GM23338 (cell line): ENCODE measurements around the gene RAPGEF4.

Experiments used
- EZH2 ChIP-seq: fragments of 200-600 bp; sonication (generic); IDR thresholded peaks from one replicate; pipeline ENCODE4 v1.8.0; 2017; ENCODE audit warnings: antibody characterized with exemption, mild to moderate bottlenecking, low read depth; ENCODE audit not compliant: unreplicated experiment
- EZH2phosphoT487 ChIP-seq: fragments of 200-600 bp; sonication (generic); IDR thresholded peaks from one replicate; pipeline ENCODE4 v1.8.1; 2018; ENCODE audit warnings: antibody characterized with exemption; ENCODE audit not compliant: unreplicated experiment
- JUNB ChIP-seq: IDR thresholded peaks from one replicate; pipeline ENCODE4 v1.6.1; 2016; ENCODE audit warnings: antibody characterized with exemption; ENCODE audit not compliant: unreplicated experiment
- NANOG ChIP-seq: IDR thresholded peaks from 2 replicates; pipeline ENCODE4 v1.6.1; 2016; ENCODE audit warnings: antibody characterized with exemption, borderline replicate concordance
- POLR2AphosphoS5 ChIP-seq: IDR thresholded peaks from 2 replicates; pipeline ENCODE4 v1.6.1; 2016; ENCODE audit warnings: antibody characterized with exemption, low read depth
- REST ChIP-seq: IDR thresholded peaks from one replicate; pipeline ENCODE4 v1.6.1; 2018; ENCODE audit warnings: antibody characterized with exemption; ENCODE audit not compliant: unreplicated experiment
- ZNF114 ChIP-seq: fragments of 250-450 bp; sonication (Bioruptor Pico); IDR thresholded peaks from 2 replicates; pipeline ENCODE4 v1.5.0; 2020; ENCODE audit warnings: mild to moderate bottlenecking, moderate library complexity
- TF ChIP-seq, protein P1 (sequence below), 2 experiments: fragments of 200-600 bp in 1 of 2; sonication (generic) in 1 of 2; conservative IDR thresholded peaks; 2 replicates each; pipeline versions ENCODE4 v1.5.1 to v1.6.1; 2016 to 2017; ENCODE audit warnings: antibody characterized with exemption in 2 of 2, low read depth in 2 of 2, mild to moderate bottlenecking in 2 of 2, moderate library complexity in 1 of 2
- TF ChIP-seq, protein P2 (sequence below): fragments of 250-450 bp; sonication (Bioruptor Pico); IDR thresholded peaks from 2 replicates; pipeline ENCODE4 v1.5.0; 2020; ENCODE audit warnings: mild to moderate bottlenecking, moderate library complexity

DNA sequence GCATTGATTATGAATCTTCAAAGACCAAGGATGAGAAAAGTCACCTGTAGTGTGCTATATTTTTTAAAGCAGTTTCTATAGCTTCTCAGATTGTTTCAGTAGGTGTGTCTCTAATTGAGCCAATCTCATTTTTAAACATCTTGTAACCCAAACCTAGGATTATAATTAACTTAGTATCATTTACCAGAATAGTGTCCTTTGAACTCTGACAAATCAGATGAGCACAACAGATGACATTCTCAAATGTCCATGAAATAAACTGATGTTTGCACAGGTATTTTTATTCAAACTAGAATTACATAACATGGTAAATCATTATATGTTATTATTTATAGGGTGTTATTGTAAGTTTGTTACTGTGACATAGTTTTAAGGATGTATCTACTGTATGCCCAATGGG, 213.9 kb downstream of the RAPGEF4 start:
- TF ChIP-seq, protein P1, sequence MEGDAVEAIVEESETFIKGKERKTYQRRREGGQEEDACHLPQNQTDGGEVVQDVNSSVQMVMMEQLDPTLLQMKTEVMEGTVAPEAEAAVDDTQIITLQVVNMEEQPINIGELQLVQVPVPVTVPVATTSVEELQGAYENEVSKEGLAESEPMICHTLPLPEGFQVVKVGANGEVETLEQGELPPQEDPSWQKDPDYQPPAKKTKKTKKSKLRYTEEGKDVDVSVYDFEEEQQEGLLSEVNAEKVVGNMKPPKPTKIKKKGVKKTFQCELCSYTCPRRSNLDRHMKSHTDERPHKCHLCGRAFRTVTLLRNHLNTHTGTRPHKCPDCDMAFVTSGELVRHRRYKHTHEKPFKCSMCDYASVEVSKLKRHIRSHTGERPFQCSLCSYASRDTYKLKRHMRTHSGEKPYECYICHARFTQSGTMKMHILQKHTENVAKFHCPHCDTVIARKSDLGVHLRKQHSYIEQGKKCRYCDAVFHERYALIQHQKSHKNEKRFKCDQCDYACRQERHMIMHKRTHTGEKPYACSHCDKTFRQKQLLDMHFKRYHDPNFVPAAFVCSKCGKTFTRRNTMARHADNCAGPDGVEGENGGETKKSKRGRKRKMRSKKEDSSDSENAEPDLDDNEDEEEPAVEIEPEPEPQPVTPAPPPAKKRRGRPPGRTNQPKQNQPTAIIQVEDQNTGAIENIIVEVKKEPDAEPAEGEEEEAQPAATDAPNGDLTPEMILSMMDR (conservative IDR thresholded peaks at IDR 0.05; ENCODE audit: low read depth in 2 of 2) = no peak
- TF ChIP-seq REST (no peak), EZH2phosphoT487 (no peak), POLR2AphosphoS5 (no peak), EZH2 (no peak), JUNB (no peak), ZNF114 (CRISPR knock-in tag) (no peak), NANOG (no peak)
- TF ChIP-seq, protein P2, sequence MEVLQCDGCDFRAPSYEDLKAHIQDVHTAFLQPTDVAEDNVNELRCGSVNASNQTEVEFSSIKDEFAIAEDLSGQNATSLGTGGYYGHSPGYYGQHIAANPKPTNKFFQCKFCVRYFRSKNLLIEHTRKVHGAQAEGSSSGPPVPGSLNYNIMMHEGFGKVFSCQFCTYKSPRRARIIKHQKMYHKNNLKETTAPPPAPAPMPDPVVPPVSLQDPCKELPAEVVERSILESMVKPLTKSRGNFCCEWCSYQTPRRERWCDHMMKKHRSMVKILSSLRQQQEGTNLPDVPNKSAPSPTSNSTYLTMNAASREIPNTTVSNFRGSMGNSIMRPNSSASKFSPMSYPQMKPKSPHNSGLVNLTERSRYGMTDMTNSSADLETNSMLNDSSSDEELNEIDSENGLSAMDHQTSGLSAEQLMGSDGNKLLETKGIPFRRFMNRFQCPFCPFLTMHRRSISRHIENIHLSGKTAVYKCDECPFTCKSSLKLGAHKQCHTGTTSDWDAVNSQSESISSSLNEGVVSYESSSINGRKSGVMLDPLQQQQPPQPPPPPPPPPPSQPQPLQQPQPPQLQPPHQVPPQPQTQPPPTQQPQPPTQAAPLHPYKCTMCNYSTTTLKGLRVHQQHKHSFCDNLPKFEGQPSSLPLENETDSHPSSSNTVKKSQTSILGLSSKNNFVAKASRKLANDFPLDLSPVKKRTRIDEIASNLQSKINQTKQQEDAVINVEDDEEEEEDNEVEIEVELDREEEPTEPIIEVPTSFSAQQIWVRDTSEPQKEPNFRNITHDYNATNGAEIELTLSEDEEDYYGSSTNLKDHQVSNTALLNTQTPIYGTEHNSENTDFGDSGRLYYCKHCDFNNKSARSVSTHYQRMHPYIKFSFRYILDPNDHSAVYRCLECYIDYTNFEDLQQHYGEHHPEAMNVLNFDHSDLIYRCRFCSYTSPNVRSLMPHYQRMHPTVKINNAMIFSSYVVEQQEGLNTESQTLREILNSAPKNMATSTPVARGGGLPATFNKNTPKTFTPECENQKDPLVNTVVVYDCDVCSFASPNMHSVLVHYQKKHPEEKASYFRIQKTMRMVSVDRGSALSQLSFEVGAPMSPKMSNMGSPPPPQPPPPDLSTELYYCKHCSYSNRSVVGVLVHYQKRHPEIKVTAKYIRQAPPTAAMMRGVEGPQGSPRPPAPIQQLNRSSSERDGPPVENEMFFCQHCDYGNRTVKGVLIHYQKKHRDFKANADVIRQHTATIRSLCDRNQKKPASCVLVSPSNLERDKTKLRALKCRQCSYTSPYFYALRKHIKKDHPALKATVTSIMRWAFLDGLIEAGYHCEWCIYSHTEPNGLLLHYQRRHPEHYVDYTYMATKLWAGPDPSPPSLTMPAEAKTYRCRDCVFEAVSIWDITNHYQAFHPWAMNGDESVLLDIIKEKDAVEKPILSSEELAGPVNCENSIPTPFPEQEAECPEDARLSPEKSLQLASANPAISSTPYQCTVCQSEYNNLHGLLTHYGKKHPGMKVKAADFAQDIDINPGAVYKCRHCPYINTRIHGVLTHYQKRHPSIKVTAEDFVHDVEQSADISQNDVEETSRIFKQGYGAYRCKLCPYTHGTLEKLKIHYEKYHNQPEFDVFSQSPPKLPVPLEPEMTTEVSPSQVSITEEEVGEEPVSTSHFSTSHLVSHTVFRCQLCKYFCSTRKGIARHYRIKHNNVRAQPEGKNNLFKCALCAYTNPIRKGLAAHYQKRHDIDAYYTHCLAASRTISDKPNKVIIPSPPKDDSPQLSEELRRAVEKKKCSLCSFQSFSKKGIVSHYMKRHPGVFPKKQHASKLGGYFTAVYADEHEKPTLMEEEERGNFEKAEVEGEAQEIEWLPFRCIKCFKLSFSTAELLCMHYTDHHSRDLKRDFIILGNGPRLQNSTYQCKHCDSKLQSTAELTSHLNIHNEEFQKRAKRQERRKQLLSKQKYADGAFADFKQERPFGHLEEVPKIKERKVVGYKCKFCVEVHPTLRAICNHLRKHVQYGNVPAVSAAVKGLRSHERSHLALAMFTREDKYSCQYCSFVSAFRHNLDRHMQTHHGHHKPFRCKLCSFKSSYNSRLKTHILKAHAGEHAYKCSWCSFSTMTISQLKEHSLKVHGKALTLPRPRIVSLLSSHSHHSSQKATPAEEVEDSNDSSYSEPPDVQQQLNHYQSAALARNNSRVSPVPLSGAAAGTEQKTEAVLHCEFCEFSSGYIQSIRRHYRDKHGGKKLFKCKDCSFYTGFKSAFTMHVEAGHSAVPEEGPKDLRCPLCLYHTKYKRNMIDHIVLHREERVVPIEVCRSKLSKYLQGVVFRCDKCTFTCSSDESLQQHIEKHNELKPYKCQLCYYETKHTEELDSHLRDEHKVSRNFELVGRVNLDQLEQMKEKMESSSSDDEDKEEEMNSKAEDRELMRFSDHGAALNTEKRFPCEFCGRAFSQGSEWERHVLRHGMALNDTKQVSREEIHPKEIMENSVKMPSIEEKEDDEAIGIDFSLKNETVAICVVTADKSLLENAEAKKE = no peak
